NB4 (cell line): Measurements from ENCODE around the gene ATP8B2.
A peak's percentile ranks its signal among the peaks of the same experiment; 100 is the strongest.

Experiments used
- CTCF ChIP-seq: IDR thresholded peaks from one replicate; pipeline ENCODE4 v1.5.1; 2012; ENCODE audit warnings: low read depth, low read length
- POLR2A ChIP-seq: IDR thresholded peaks from 2 replicates; pipeline ENCODE4 v1.6.1; 2011; ENCODE audit warnings: mild to moderate bottlenecking; ENCODE audit not compliant: insufficient read length; ENCODE audit errors: extremely low read depth

GRCh38 chr1:154335025-154335714, 9.8 kb downstream of the ATP8B2 start:
- peak; percentile 76 for TF ChIP-seq CTCF
- TF ChIP-seq POLR2A = no peak
